Motor neuron (in vitro differentiated cells): Measurements from ENCODE around the gene ARMH3. TPM values are rescaled to one million over a fixed set of nuclear protein-coding genes. Genes with fewer than 3 reads are reported as not detected.

Experiments
- ATAC-seq, 8 experiments: fragments of 200-7000 bp; cut with Tn5 transposase; replicated peaks in 6 of 8; 2 replicates each; pipeline ENCODE4 v1.8.0; 2021; ENCODE audit warnings: mild to moderate bottlenecking in 8 of 8, moderate library complexity in 8 of 8
- H3K27ac ChIP-seq, 2 donors: fragments of 250-450 bp; sonication (Bioruptor Pico); 2 replicates each; pipeline ENCODE4 v1.9.0; 2021; ENCODE audit warnings: antibody characterized with exemption in 2 of 2, mild to moderate bottlenecking in 2 of 2, moderate library complexity in 1 of 2
- H3K4me1 ChIP-seq, 2 donors: fragments of 250-450 bp; sonication (Bioruptor Pico); replicated peaks in 1 of 2; 2 replicates each; pipeline ENCODE4 v1.6.1; 2021; ENCODE audit warnings: antibody characterized with exemption in 2 of 2, mild to moderate bottlenecking in 2 of 2, moderate library complexity in 1 of 2
- H3K4me3 ChIP-seq, 5 donors: fragments of 250-450 bp; sonication (Bioruptor Pico); 2 replicates each; pipeline ENCODE4 v1.9.0; 2021; ENCODE audit warnings: antibody characterized with exemption in 5 of 5, mild to moderate bottlenecking in 5 of 5, moderate library complexity in 4 of 5
- WGBS, 10 experiments: fragments of 450-650 bp; shearing (Covaris generic); methylation state at CpG; one replicate each; pipeline ENCODE4 v1.0.0; 2022; 5-methylcytosine and 5-hydroxymethylcytosine counted together
- in situ Hi-C, 9 experiments: fragments of 400-800 bp; cut with MboI; loops; one replicate each; pipeline ENCODE4 v1.15.0; 2021; ENCODE audit warnings: low sequenced_read_pairs in 9 of 9, low pct_unique_long_range_greater_than_20kb in 2 of 9; ENCODE audit not compliant: unreplicated experiment in 9 of 9
- total RNA-seq, 8 experiments: library from RNA; unstranded; fragments of 300-600 nt; gene quantifications; 2 replicates each; pipeline versions ENCODE4 v1.2.3 to v1.2.4, GENCODE V29; 2022

Gene ARMH3
- total RNA-seq, result 10 to 100 TPM in 4 of 8 experiments, 1 to 10 TPM in 4; 5.5 to 18.3 (median 10.0) TPM

GRCh38 chr10:102055647-102056419 is at the start of gene ARMH3:
TSS of gene ARMH3 (minus strand) at chr10:102056173. CDS start at chr10:102040114, 16,059 bp downstream.
- in situ Hi-C loops, result no loop called here
- Histone ChIP-seq H3K27ac (peak within 1 kb of the TSS; percentile 83 to 90), H3K4me3 (peak within 1 kb of the TSS; percentile 54 to 94 (median 86)), H3K4me1 (peaks cover 6 to 8% of the 10 kb centered on the region in 2 donors)
- peak; percentile 95 to 98 (median 97) for ATAC-seq
- WGBS, 10 experiments, result 0 to 40% (median 5%) methylated on average over 1 to 11 of the region's 79 CpGs; no CpG with 5 or more reads in 4 of the 10 experiments

GRCh38 chr10:102102421-102102820 is 46.4 kb upstream of the ARMH3 start:
- WGBS, 10 experiments, result 60 to 80% methylated on average over 1 of the region's 1 CpG; no CpG with 5 or more reads in 8 of the 10 experiments
- in situ Hi-C loops, result no loop called here
- Histone ChIP-seq H3K27ac (no peak overlapping the region), H3K4me1 (no peaks in the 10 kb centered on the region), H3K4me3 (no peak overlapping the region)
- ATAC-seq, result no peak

- H3K4me1 ChIP-seq, result no peaks in the 10 kb centered on the region
- in situ Hi-C loops, result no loop called here
- H3K27ac ChIP-seq, result no peak overlapping the region
- ATAC-seq, result no peak
- 50 to 100% (median 73%) methylated on average over 1 to 2 of the region's 5 CpGs; no CpG with 5 or more reads in 6 of the 10 experiments for WGBS, 10 experiments
- H3K4me3 ChIP-seq, result no peak overlapping the region
Observed at GRCh38 chr10:102101152-102101551, 45.2 kb upstream of the ARMH3 start.

- Histone ChIP-seq H3K27ac (no peak overlapping the region), H3K4me1 (no peaks in the 10 kb centered on the region), H3K4me3 (no peak overlapping the region)
- in situ Hi-C loops, result no loop called here
- ATAC-seq, result no peak
- WGBS, 10 experiments, result 90 to 100% (median 95%) methylated on average over 2 to 5 of the region's 7 CpGs; no CpG with 5 or more reads in 5 of the 10 experiments
Observed at GRCh38 chr10:102096449-102096848, 40.5 kb upstream of the ARMH3 start.

- H3K27ac ChIP-seq, result no peak overlapping the region
- 80 to 100% (median 97%) methylated on average over 1 to 2 of the region's 2 CpGs; no CpG with 5 or more reads in 4 of the 10 experiments for WGBS, 10 experiments
- in situ Hi-C loops, result no loop called here
- ATAC-seq, result no peak
- H3K4me1 ChIP-seq, result no peaks in the 10 kb centered on the region
- no peak overlapping the region for H3K4me3 ChIP-seq
Observed at GRCh38 chr10:102090772-102091171, 34.8 kb upstream of the ARMH3 start.

GRCh38 chr10:102086196-102086595 is 30.2 kb upstream of the ARMH3 start:
- H3K4me3 ChIP-seq, result no peak overlapping the region
- no peaks in the 10 kb centered on the region for H3K4me1 ChIP-seq
- ATAC-seq, result no peak
- in situ Hi-C loops, result no loop called here
- 84 to 100% (median 96%) methylated on average over 1 to 8 of the region's 8 CpGs for WGBS, 10 experiments
- no peak overlapping the region for H3K27ac ChIP-seq

- in situ Hi-C loops, result no loop called here
- ATAC-seq, result no peak
- no peak overlapping the region for H3K27ac ChIP-seq
- no peak overlapping the region for H3K4me3 ChIP-seq
- 42 to 100% (median 86%) methylated on average over 1 to 3 of the region's 3 CpGs for WGBS, 10 experiments
- no peaks in the 10 kb centered on the region for H3K4me1 ChIP-seq
Observed at GRCh38 chr10:102085336-102085735, 29.4 kb upstream of the ARMH3 start.

GRCh38 chr10:102083541-102083940 is 27.6 kb upstream of the ARMH3 start:
- H3K4me3 ChIP-seq, result no peak overlapping the region
- no peaks in the 10 kb centered on the region for H3K4me1 ChIP-seq
- WGBS, 10 experiments, result 50 to 100% (median 84%) methylated on average over 1 to 3 of the region's 3 CpGs; no CpG with 5 or more reads in 3 of the 10 experiments
- H3K27ac ChIP-seq, result no peak overlapping the region
- ATAC-seq, result no peak
- in situ Hi-C loops, result no loop called here

GRCh38 chr10:102072673-102073527 is 16.9 kb upstream of the ARMH3 start:
- H3K4me1 ChIP-seq, result no peaks in the 10 kb centered on the region
- WGBS, 10 experiments, result 50 to 100% (median 100%) methylated on average over 1 to 3 of the region's 4 CpGs; no CpG with 5 or more reads in 3 of the 10 experiments
- in situ Hi-C loops, result no loop called here
- no peak overlapping the region for H3K27ac ChIP-seq
- ATAC-seq, result peak; percentile 86 to 98 (median 94)
- no peak overlapping the region for H3K4me3 ChIP-seq

GRCh38 chr10:102069071-102069470 is 13.1 kb upstream of the ARMH3 start:
- in situ Hi-C loops, result no loop called here
- H3K27ac ChIP-seq, result no peak overlapping the region
- peaks cover 9 to 11% of the 10 kb centered on the region in 2 donors for H3K4me1 ChIP-seq
- no peak for ATAC-seq
- no peak overlapping the region for H3K4me3 ChIP-seq

- in situ Hi-C loops, result no loop called here
- no peak overlapping the region for H3K27ac ChIP-seq
- ATAC-seq, result no peak
- H3K4me1 ChIP-seq, result peaks cover 9 to 11% of the 10 kb centered on the region in 2 donors
- H3K4me3 ChIP-seq, result no peak overlapping the region
- WGBS, 10 experiments, result 0 to 83% (median 17%) methylated on average over 1 of the region's 1 CpG; no CpG with 5 or more reads in 6 of the 10 experiments
Observed at GRCh38 chr10:102068216-102068615, 12.2 kb upstream of the ARMH3 start.

- ATAC-seq, result no peak
- 60 to 95% (median 73%) methylated on average over 3 to 4 of the region's 18 CpGs; no CpG with 5 or more reads in 7 of the 10 experiments for WGBS, 10 experiments
- peaks cover 9 to 11% of the 10 kb centered on the region in 2 donors for H3K4me1 ChIP-seq
- H3K27ac ChIP-seq, result no peak overlapping the region
- in situ Hi-C loops, result no loop called here
- H3K4me3 ChIP-seq, result no peak overlapping the region
Observed at GRCh38 chr10:102067091-102067916, 11.3 kb upstream of the ARMH3 start.
